ENCODE measurements around the gene ALDOC.
A peak's percentile ranks its signal among the peaks of the same experiment; 100 is the strongest.

ALDOC gene

DNA sequence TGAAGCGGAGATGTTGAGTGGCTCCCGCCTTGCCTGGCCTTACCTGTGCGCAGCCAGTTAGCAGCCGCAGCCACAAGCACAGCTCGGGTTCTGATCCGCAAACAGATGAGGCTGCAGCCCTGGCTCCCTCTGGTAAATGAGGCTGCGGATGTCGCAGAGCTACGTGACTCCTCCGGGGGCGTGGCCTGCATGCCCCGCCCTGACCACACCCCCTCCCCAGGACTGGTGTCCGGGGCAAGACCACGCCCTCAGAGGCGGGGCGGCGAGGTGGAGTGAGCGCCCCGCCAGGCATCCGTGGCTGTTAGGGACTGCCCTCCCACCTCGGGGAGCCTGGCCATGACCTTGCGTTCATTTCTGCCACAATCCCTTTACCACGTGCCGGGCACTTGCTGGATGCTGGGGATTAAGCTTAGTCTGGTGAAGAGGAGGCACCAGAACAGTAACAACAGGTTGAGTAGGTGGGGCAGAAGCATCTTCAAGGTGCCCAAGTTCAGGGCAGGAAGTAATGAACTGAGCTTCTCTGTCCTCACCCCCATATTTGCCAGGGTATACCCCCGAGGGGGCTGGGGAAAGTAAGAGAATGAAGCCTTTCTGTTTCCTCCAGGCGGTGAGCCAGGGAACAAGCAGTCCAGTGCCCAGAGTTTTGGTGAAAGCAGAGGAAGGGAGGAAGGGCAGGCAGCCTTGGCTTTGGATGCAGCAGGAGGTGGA is at the start of gene ALDOC:
Gene ALDOC (minus strand): TSS at position 138 of the 708 bp plus-strand sequence. CDS start 1,363 bp downstream, outside the sequence.
- no peaks in the 10 kb centered on the region for H3K27me3 Mint-ChIP-seq (ENCODE audit: low read depth)
- no peak within 1 kb of the TSS for H3K27ac Mint-ChIP-seq
- peaks cover 10% of the 10 kb centered on the region for H3K4me1 Mint-ChIP-seq
- TF ChIP-seq, protein P1, sequence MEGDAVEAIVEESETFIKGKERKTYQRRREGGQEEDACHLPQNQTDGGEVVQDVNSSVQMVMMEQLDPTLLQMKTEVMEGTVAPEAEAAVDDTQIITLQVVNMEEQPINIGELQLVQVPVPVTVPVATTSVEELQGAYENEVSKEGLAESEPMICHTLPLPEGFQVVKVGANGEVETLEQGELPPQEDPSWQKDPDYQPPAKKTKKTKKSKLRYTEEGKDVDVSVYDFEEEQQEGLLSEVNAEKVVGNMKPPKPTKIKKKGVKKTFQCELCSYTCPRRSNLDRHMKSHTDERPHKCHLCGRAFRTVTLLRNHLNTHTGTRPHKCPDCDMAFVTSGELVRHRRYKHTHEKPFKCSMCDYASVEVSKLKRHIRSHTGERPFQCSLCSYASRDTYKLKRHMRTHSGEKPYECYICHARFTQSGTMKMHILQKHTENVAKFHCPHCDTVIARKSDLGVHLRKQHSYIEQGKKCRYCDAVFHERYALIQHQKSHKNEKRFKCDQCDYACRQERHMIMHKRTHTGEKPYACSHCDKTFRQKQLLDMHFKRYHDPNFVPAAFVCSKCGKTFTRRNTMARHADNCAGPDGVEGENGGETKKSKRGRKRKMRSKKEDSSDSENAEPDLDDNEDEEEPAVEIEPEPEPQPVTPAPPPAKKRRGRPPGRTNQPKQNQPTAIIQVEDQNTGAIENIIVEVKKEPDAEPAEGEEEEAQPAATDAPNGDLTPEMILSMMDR (IDR thresholded peaks at IDR 0.05; ENCODE audit: unreplicated experiment in 3 of 3), result no peak
- H3K9me3 Mint-ChIP-seq, result no peaks in the 10 kb centered on the region
- peaks cover 14% of the 10 kb centered on the region for H3K36me3 Mint-ChIP-seq (ENCODE audit: low read depth)
- peak within 1 kb of the TSS; percentile 47 to 76 (median 58) for H3K4me3 Mint-ChIP-seq

- Mint-ChIP-seq H3K4me3 (no peak overlapping the region), H3K4me1 (no peaks in the 10 kb centered on the region)
- TF ChIP-seq, protein P1 (IDR thresholded peaks at IDR 0.05; ENCODE audit: unreplicated experiment in 3 of 3), result no peak
Observed at GRCh38 chr17:28624148-28624547, 47.5 kb upstream of the ALDOC start.

GRCh38 chr17:28623696-28624095 is 47.0 kb upstream of the ALDOC start:
- H3K9me3 Mint-ChIP-seq, result no peaks in the 10 kb centered on the region
- TF ChIP-seq, protein P1 (IDR thresholded peaks at IDR 0.05; ENCODE audit: unreplicated experiment in 3 of 3), result no peak
- no peaks in the 10 kb centered on the region for H3K27me3 Mint-ChIP-seq (ENCODE audit: low read depth)
- H3K4me1 Mint-ChIP-seq, result no peaks in the 10 kb centered on the region
- no peak overlapping the region for H3K4me3 Mint-ChIP-seq
- no peak overlapping the region for H3K27ac Mint-ChIP-seq
- peaks cover 83% of the 10 kb centered on the region for H3K36me3 Mint-ChIP-seq (ENCODE audit: low read depth)

More at GRCh38 chr17:28624148-28624547, 47.5 kb upstream of the ALDOC start:
- Mint-ChIP-seq H3K27me3 (ENCODE audit: low read depth) (no peaks in the 10 kb centered on the region), H3K27ac (no peak overlapping the region), H3K9me3 (no peaks in the 10 kb centered on the region), H3K36me3 (ENCODE audit: low read depth) (peaks cover 79% of the 10 kb centered on the region)

GRCh38 chr17:28622186-28622585 is 45.5 kb upstream of the ALDOC start:
- TF ChIP-seq, protein P1 (IDR thresholded peaks at IDR 0.05; ENCODE audit: unreplicated experiment in 3 of 3), result no peak
- Mint-ChIP-seq H3K27me3 (ENCODE audit: low read depth) (no peaks in the 10 kb centered on the region), H3K4me3 (no peak overlapping the region), H3K4me1 (no peaks in the 10 kb centered on the region), H3K27ac (no peak overlapping the region), H3K9me3 (no peaks in the 10 kb centered on the region), H3K36me3 (ENCODE audit: low read depth) (peaks cover 84% of the 10 kb centered on the region)

GRCh38 chr17:28620010-28620409 is 43.3 kb upstream of the ALDOC start:
- TF ChIP-seq, protein P1 (IDR thresholded peaks at IDR 0.05; ENCODE audit: unreplicated experiment in 3 of 3), result no peak
- Mint-ChIP-seq H3K4me3 (no peak overlapping the region), H3K36me3 (ENCODE audit: low read depth) (peaks cover 83% of the 10 kb centered on the region), H3K9me3 (no peaks in the 10 kb centered on the region), H3K4me1 (peaks cover 6% of the 10 kb centered on the region), H3K27me3 (ENCODE audit: low read depth) (no peaks in the 10 kb centered on the region), H3K27ac (no peak overlapping the region)

DNA sequence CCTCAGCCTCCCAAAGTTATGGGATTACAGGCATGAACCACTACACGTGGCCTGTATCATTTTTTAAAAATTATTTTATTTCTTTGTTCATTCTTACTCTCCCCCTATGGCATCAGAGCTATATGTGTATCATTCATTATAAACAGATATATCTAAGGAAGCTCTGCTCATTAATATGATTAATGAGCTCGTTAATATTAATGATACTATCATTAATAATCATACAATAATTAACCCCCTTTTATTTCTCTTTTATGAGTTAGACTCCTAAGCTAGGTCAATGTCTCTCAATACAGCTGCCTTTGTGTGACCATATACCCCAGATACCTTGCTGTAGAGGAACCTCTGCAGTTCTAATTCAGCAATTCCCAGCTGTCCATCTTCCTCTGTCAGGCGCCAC is 41.8 kb upstream of the ALDOC start:
- Mint-ChIP-seq H3K36me3 (ENCODE audit: low read depth) (peaks cover 79% of the 10 kb centered on the region), H3K4me1 (peaks cover 6% of the 10 kb centered on the region), H3K9me3 (no peaks in the 10 kb centered on the region), H3K27ac (no peak overlapping the region), H3K27me3 (ENCODE audit: low read depth) (no peaks in the 10 kb centered on the region), H3K4me3 (no peak overlapping the region)
- TF ChIP-seq, protein P1 (IDR thresholded peaks at IDR 0.05; ENCODE audit: unreplicated experiment in 3 of 3), result no peak

All from nephron (organoid).